ENCODE data around the gene ARFRP1.
A peak's percentile ranks its signal among the peaks of the same experiment; 100 is the strongest.

The ARFRP1 gene

GRCh38 chr20:63690003-63690897, 17.5 kb downstream of the ARFRP1 start:
- DNase-seq, result no peak

DNA sequence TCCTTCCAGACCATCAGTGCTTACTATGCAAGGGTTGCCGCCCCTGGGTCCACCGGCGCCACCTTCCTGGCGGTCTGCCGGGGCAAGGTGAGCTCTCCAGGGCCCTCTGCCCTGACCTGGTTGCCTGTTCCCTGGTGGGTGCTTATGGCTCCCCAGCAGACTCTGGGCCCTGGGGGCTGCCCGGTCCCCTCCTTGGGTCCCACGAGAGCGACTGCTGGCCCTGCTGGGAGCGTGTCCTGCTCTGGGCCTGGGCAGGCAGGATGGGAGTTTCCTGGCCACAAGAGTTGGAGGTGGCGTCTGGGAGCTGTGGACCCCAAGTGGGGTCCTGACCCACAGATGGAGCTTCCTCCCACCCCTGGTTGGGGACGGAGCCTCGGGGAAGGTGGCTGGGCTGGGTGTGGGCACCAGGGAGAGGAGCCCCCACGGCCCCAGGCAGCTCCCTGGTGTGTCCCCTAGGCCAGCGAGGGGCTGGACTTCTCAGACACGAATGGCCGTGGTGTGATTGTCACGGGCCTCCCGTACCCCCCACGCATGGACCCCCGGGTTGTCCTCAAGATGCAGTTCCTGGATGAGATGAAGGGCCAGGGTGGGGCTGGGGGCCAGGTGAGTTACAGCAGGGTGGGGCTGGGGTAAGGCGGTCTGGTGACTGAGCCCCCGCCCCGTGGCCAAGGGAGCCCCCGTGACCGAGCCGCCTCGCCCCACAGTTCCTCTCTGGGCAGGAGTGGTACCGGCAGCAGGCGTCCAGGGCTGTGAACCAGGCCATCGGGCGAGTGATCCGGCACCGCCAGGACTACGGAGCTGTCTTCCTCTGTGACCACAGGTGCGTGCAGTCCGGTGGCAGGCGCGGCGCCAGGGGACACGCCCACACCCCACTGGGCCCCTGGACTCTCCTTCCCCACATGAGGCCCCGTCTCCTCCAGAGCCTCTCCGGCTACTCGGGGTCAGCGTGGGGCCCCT, 18.5 kb downstream of the ARFRP1 start:
- DNase-seq, result no peak

DNA sequence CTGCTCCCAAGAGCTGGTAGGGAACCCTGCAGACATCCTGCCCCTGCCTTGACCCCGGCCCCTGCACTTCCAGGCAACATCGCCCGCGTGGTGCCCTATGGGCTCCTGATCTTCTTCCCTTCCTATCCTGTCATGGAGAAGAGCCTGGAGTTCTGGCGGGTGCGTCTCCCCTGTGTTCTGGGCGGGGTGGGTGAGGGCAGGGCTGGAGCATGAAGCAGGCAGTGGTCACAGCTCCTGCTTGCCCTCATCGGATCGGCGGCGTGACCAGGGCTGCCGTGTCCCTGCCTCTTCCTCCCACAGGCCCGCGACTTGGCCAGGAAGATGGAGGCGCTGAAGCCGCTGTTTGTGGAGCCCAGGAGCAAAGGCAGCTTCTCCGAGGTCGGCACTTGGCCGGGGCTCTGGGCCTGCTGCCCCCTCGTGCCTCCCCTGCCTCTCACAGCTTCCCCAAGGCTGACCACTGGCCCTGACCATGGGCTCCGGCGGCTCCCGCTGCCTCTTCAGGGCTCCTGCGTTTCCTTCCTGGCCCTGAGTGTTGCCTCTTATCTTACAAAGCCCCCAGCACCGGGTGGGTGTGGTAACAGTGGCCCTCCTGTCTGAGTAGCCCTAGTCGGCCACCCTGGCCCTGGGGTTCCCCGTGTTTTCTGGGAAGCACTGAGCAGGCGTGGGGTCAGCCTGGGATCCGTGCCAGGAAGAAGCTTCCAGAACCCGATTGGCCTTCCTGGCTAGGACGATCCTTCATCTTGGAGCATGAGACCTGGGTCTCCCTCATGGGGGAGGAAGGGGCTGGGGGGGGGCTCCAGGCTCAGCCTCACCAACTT, 19.3 kb downstream of the ARFRP1 start:
- no peak for DNase-seq

DNA sequence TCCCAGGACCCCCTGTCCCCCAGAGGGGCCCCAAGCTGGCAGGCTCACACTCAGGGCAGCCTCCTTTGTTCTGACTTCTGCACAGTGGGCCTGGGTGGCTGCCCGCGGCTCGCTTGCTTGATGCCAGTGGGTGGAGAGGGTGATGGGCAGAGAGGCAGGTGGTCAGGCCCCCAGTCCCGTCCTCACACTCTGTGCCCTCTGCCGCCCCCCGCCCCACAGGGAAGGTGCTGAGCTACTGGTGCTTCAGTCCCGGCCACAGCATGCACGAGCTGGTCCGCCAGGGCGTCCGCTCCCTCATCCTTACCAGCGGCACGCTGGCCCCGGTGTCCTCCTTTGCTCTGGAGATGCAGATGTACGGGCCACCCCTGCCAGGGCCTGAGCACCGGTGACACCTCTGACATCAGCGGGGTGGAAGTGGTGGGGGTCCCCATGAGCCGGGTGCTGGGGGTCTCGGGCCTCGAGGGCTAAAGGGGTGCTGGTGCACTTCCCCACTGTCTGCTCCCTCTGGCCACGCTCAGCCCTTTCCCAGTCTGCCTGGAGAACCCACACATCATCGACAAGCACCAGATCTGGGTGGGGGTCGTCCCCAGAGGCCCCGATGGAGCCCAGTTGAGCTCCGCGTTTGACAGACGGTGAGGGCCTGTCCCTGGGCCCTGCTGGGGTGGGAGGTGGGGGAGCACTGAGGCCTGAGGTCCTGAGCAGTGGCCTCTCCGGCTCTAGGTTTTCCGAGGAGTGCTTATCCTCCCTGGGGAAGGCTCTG, 20.2 kb downstream of the ARFRP1 start:
- DNase-seq, result no peak

- DNase-seq, result peak; percentile 59
Observed at GRCh38 chr20:63686492-63687321, 21.1 kb downstream of the ARFRP1 start.

DNA sequence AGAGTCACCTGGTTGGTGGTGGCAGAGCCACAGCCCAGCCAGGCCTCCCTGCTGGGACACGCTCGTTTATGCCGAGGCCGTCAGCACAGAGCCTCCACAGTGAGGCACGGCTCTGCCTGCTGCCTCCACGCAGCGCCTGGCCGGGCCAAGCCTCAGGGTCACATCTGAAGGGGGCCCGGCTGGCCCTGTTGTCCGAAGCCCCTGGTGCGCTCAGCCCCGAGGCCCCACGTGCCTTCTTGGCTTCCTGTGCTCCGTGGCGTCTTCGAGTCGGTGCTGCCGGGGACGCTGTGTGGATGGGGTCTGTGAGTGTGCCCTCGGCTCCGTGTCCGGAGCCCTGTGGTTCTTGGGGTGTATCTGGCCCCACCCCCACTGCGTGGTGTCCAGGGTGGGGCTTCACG, 21.7 kb downstream of the ARFRP1 start:
- DNase-seq, result no peak

DNA sequence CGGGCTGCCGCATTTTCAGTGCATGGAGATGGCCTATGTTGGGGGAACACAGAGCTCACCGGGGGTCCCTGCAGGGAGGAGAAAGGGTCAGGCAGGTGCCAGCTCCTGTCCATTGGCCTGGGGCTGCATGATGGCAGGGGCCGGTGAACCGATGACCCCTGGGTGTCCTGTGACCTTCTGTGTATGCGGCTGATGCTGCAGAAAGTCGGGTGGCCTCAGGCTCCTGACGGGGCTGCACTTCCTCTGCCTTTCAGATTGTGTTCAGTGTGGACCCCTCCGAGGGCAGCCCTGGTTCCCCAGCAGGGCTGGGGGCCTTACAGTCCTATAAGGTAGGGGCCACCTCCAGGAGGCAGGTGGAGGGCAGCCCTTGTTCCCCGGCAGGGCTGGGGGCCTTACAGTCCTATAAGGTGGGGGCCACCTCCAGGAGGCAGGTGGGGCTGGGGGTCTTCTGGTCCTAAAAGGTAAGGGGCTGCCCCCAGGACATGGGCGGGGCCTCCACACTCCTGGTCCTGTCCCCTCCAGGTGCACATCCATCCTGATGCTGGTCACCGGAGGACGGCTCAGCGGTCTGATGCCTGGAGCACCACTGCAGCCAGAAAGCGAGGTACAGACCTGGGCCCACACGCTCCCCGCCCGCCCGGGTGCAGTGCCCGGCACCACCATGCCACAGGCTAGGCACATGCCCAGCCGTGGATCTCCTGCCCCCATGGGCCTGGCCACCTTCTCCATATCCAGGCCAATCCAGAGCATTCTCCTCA, 22.3 kb downstream of the ARFRP1 start:
- DNase-seq, result no peak

GRCh38 chr20:63682384-63683139, 25.2 kb downstream of the ARFRP1 start:
- peak; percentile 97 for DNase-seq

- DNase-seq, result no peak
Observed at GRCh38 chr20:63681609-63682142, 26.1 kb downstream of the ARFRP1 start.

GRCh38 chr20:63680857-63681608, 26.7 kb downstream of the ARFRP1 start:
- DNase-seq, result no peak

DNA sequence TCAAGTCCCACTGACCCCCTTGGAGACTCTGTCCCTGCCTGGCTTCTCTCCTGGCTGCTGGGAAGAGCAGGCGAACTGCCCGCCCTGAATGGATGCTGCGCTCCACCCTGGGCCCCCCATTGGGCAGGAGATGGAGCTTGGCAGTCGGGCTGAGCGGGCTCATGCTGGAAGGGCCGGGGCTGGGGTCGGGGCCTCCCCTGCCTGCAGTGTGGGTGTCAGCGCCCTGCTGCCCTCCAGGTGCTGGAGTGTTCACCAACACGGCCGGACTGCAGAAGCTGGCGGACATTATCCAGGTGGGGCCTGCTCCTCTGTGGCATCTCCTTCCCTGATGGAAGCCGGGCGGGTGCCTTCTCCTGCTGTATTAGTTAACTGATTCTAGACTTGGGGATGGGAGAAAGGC, 27.3 kb downstream of the ARFRP1 start:
- DNase-seq, result no peak

DNA sequence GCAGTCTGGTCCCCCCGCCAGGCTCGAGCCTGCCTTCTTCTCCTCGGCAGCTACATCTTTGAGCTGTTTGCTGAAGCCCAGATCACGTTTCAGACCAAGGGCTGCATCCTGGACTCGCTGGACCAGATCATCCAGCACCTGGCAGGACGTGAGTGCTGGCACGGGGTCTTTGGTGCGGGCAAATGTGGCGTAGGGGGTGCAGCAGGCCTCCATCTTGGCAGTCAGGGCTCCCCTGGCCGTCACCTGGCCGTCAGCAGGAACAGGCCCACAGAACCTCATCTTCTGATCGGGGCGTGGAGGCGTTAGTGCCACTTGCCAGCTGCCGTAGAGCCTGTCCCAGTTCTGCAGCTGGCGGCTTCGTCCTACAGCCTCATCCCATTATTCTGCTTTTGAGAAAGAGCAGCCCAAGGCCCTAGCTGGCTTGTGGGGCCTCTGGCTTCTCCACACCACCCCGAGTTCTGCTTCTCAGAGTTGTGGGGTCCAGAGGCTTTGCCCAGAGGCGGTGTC, 27.9 kb downstream of the ARFRP1 start:
- no peak for DNase-seq

GRCh38 chr20:63678667-63679465, 28.9 kb downstream of the ARFRP1 start:
- DNase-seq, result no peak

DNA sequence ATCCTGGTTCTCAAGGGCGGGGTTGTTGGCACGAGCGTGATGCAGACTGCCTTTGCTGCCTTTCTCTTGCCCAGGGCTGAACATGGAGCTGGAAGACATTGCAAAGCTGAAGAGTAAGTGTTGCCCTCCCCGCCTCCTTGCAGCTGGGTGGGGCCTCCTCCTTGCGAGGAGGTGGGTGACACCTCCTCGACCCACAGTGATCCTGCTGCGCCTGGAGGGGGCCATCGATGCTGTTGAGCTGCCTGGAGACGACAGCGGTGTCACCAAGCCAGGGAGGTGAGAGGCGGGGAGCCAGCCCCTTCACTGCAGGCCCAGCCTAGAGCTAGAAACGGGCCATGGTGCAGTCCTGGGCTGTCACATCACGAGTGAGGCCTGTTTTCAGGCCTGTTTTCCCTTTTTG, 29.7 kb downstream of the ARFRP1 start:
- DNase-seq, result no peak

DNA sequence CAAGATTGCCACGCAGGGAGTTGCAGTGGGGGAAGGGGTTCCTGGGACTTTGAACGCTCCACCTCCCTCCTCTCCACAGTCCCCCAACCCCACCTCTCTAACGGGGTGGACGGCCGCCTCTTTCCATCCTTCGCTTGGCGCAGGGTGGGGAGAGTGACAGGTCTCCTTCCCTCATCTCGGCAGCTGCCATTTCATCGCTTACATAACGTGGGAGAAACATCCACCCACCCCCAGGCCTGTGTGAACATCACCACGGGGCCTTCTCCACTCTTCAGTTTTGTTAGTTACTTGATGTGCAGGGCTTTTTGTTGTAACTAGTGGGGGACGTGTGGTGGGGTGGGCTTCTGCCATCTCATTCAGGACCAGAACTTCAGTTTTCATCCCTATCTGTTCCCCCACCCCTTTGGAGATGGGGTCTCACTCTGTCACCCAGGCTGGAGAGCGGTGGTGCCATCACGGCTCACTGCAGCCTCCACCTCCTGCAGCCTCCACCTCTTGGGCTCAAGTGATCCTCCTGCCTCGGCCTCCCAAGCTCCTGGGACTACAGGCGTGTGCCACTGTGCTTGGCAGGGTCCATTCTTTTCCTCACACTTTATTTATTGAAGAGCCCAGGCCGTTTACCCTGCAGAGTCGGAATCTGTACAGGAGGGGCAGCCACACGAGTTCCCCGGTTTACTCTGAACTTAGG, 32.0 kb downstream of the ARFRP1 start:
- no peak for DNase-seq

- no peak for DNase-seq
Observed at GRCh38 chr20:63673951-63674350, 33.8 kb downstream of the ARFRP1 start.

- no peak for DNase-seq
Observed at GRCh38 chr20:63672666-63673065, 35.1 kb downstream of the ARFRP1 start.
